H9 (cell line): Measurements from ENCODE around the gene ZNF683. TPM values are rescaled to one million over a fixed set of nuclear protein-coding genes. Genes with fewer than 3 reads are reported as not detected.

Experiments used
- DNase-seq: peaks from one replicate; pipeline ENCODE4 v3.0.0-alpha.2; 2017
- H2AFZ ChIP-seq: one replicate; pipeline ENCODE4 v1.6.1; 2013; ENCODE audit warnings: mild to moderate bottlenecking, low read length, control low read depth, moderate library complexity
- H2AK5ac ChIP-seq: 2 replicates; pipeline ENCODE4 v1.6.1; 2013; ENCODE audit warnings: low read length, control low read depth, mixed read lengths; ENCODE audit not compliant: insufficient read length
- H2BK120ac ChIP-seq: one replicate; pipeline ENCODE4 v1.6.1; 2013; ENCODE audit warnings: low read depth, mild to moderate bottlenecking, low read length, control low read depth, inconsistent platforms; ENCODE audit not compliant: poor library complexity, severe bottlenecking
- H2BK12ac ChIP-seq: 2 replicates; pipeline ENCODE4 v1.6.1; 2013; ENCODE audit warnings: low read length, control low read depth, mixed read lengths, low read depth; ENCODE audit not compliant: insufficient read length
- H2BK15ac ChIP-seq: 2 replicates; pipeline ENCODE4 v1.6.1; 2013; ENCODE audit warnings: low read depth, low read length, control low read depth
- H2BK20ac ChIP-seq: one replicate; pipeline ENCODE4 v1.6.1; 2013; ENCODE audit warnings: low read depth, mild to moderate bottlenecking, low read length, control low read depth, inconsistent platforms; ENCODE audit not compliant: poor library complexity, severe bottlenecking
- H2BK5ac ChIP-seq: 2 replicates; pipeline ENCODE4 v1.6.1; 2013; ENCODE audit warnings: low read length, control low read depth, mixed read lengths; ENCODE audit not compliant: insufficient read length
- H3K14ac ChIP-seq: 2 replicates; pipeline ENCODE4 v1.6.1; 2013; ENCODE audit warnings: low read length, control low read depth; ENCODE audit not compliant: insufficient read depth
- H3K18ac ChIP-seq: 2 replicates; pipeline ENCODE4 v1.6.1; 2013; ENCODE audit warnings: low read depth, mild to moderate bottlenecking, mixed read lengths, low read length, control low read depth; ENCODE audit not compliant: insufficient read length
- H3K23ac ChIP-seq: 2 replicates; pipeline ENCODE4 v1.6.1; 2013; ENCODE audit warnings: low read length, control low read depth, mixed read lengths, low read depth; ENCODE audit not compliant: insufficient read length
- H3K23me2 ChIP-seq: 2 replicates; pipeline ENCODE4 v1.6.1; 2013; ENCODE audit warnings: low read depth, mild to moderate bottlenecking, mixed read lengths, low read length, control low read depth; ENCODE audit not compliant: insufficient read length, poor library complexity, severe bottlenecking
- H3K27ac ChIP-seq: 2 replicates; pipeline ENCODE4 v1.5.1; 2013; ENCODE audit warnings: low read length, control low read depth, mixed read lengths, low read depth; ENCODE audit not compliant: insufficient read length
- H3K27me3 ChIP-seq: 2 replicates; pipeline ENCODE4 v1.6.1; 2013; ENCODE audit warnings: low read length, control low read depth, inconsistent platforms; ENCODE audit not compliant: insufficient read depth
- H3K4ac ChIP-seq: 2 replicates; pipeline ENCODE4 v1.6.1; 2013; ENCODE audit warnings: low read depth, mild to moderate bottlenecking, control low read depth, inconsistent platforms, low read length, moderate library complexity
- H3K4me1 ChIP-seq: 2 replicates; pipeline ENCODE4 v1.6.1; 2013; ENCODE audit warnings: low read length, control low read depth, inconsistent platforms; ENCODE audit not compliant: insufficient read depth
- H3K4me2 ChIP-seq: 2 replicates; pipeline ENCODE4 v1.6.1; 2013; ENCODE audit warnings: low read length, control low read depth, mixed read lengths; ENCODE audit not compliant: insufficient read length, insufficient read depth
- H3K56ac ChIP-seq: 2 replicates; pipeline ENCODE4 v1.6.1; 2013; ENCODE audit warnings: low read depth, mild to moderate bottlenecking, mixed read lengths, low read length, control low read depth; ENCODE audit not compliant: insufficient read length
- H3K79me1 ChIP-seq: 2 replicates; pipeline ENCODE4 v1.6.1; 2013; ENCODE audit warnings: low read depth, mild to moderate bottlenecking, moderate library complexity, low read length, control low read depth, inconsistent platforms; ENCODE audit not compliant: insufficient read depth, poor library complexity, severe bottlenecking
- H3K79me2 ChIP-seq: 2 replicates; pipeline ENCODE4 v1.6.1; 2013; ENCODE audit warnings: low read length, control low read depth, inconsistent platforms; ENCODE audit not compliant: insufficient read depth
- H3K9ac ChIP-seq: 2 replicates; pipeline ENCODE4 v1.6.1; 2013; ENCODE audit warnings: low read length, control low read depth, mixed read lengths; ENCODE audit not compliant: insufficient read length; ENCODE audit errors: extremely low read depth
- H3K9me3 ChIP-seq: one replicate; pipeline ENCODE4 v1.6.1; 2013; ENCODE audit warnings: low read depth, low read length, inconsistent platforms; ENCODE audit not compliant: control insufficient read depth
- H3T11ph ChIP-seq: one replicate; pipeline ENCODE4 v1.6.1; 2013; ENCODE audit warnings: mild to moderate bottlenecking, low read length, control low read depth, inconsistent platforms
- H4K20me1 ChIP-seq: one replicate; pipeline ENCODE4 v1.6.1; 2013; ENCODE audit not compliant: control insufficient read depth, insufficient read length, insufficient read depth
- H4K5ac ChIP-seq: 2 replicates; pipeline ENCODE4 v1.6.1; 2013; ENCODE audit warnings: low read depth, mild to moderate bottlenecking, mixed read lengths, low read length, control low read depth; ENCODE audit not compliant: insufficient read length
- H4K8ac ChIP-seq: replicated peaks from 2 replicates; pipeline ENCODE4 v1.6.1; 2013; ENCODE audit warnings: low read length, control low read depth, mixed read lengths, low read depth; ENCODE audit not compliant: insufficient read length
- H4K91ac ChIP-seq: 2 replicates; pipeline ENCODE4 v1.6.1; 2013; ENCODE audit warnings: low read depth, mild to moderate bottlenecking, moderate library complexity, mixed read lengths, low read length, control low read depth; ENCODE audit not compliant: insufficient read length
- H3K27ac Mint-ChIP-seq, 3 experiments: 2 replicates in 2 of 3; 3 replicates in 1 of 3; pipeline ENCODE4 v1.8.0; 2020 to 2021; ENCODE audit warnings: mixed read lengths in 3 of 3, mild to moderate bottlenecking in 1 of 3, moderate library complexity in 1 of 3
- H3K27me3 Mint-ChIP-seq: 2 replicates; pipeline ENCODE4 v1.8.0; 2021; ENCODE audit warnings: low read depth, mild to moderate bottlenecking, moderate library complexity, mixed read lengths
- H3K36me3 Mint-ChIP-seq, 3 experiments: 2 replicates in 2 of 3; 3 replicates in 1 of 3; pipeline ENCODE4 v1.8.0; 2020 to 2021; ENCODE audit warnings: low read depth in 3 of 3, mixed read lengths in 3 of 3; ENCODE audit not compliant: insufficient read depth in 1 of 3
- H3K4me1 Mint-ChIP-seq, 2 experiments: 2 replicates each; pipeline ENCODE4 v1.8.0; 2020; ENCODE audit warnings: mixed read lengths in 2 of 2
- H3K4me3 Mint-ChIP-seq, 2 experiments: 2 replicates in 1 of 2; 3 replicates in 1 of 2; pipeline ENCODE4 v1.8.0; 2020 to 2021; ENCODE audit warnings: mild to moderate bottlenecking in 2 of 2, mixed read lengths in 2 of 2, moderate library complexity in 1 of 2
- H3K9me3 Mint-ChIP-seq, 2 experiments: 2 replicates in 1 of 2; 3 replicates in 1 of 2; pipeline ENCODE4 v1.8.0; 2020; ENCODE audit warnings: mild to moderate bottlenecking in 2 of 2, mixed read lengths in 2 of 2, moderate library complexity in 1 of 2
- WGBS: extraction: QIAGEN DNeasy Blood & Tissue Kit; methylation state at CpG from one replicate; pipeline ENCODE4 v1.1.7; 2013; ENCODE audit warnings: missing lambda C conversion rate, low lambda C conversion rate, mixed read lengths; ENCODE audit not compliant: insufficient read length; ENCODE audit errors: extremely low coverage; 5-methylcytosine and 5-hydroxymethylcytosine counted together
- total RNA-seq: library from RNA; stranded (reverse); gene quantifications from 2 replicates; pipeline ENCODE4 v1.2.1, GENCODE V29; 2021
- TF ChIP-seq, protein P1 (sequence below): fragments of 200-600 bp; sonication (generic); conservative IDR thresholded peaks from 3 replicates; pipeline ENCODE4 v1.8.0; 2021; ENCODE audit warnings: antibody characterized with exemption, mild to moderate bottlenecking

The ZNF683 gene
- total RNA-seq, 1 experiment from 2014 or later = not detected

- H4K91ac ChIP-seq = no peak overlapping the region
- H2AK5ac ChIP-seq = no peak overlapping the region
- H3K56ac ChIP-seq = no peak overlapping the region
- H3K18ac ChIP-seq = no peak overlapping the region
- H2BK20ac ChIP-seq = no peak overlapping the region
- H3K4me1 ChIP-seq = peaks cover 3% of the 10 kb centered on the region; the same call in 1 of the 2 replicates
- H3K23me2 ChIP-seq = no peaks in the 10 kb centered on the region
- H3K4me2 ChIP-seq = no peak overlapping the region
- no peaks in the 10 kb centered on the region for H3K9me3 ChIP-seq
- H3K27ac ChIP-seq = no peak overlapping the region
- Mint-ChIP-seq H3K27me3 (peaks cover 5% of the 10 kb centered on the region), H3K36me3 (no peaks in the 10 kb centered on the region; a peak in 2 of 7 replicates), H3K9me3 (no peaks in the 10 kb centered on the region), H3K4me3 (no peak overlapping the region), H3K27ac (no peak overlapping the region), H3K4me1 (peaks cover 12 to 13% of the 10 kb centered on the region in 2 experiments)
- no peak overlapping the region for H3K14ac ChIP-seq
- no peaks in the 10 kb centered on the region for H3K79me1 ChIP-seq
- H4K8ac ChIP-seq = no peak overlapping the region
- H3T11ph ChIP-seq = no peak overlapping the region
- DNase-seq = peak; percentile 30
- no peak overlapping the region for H3K4ac ChIP-seq
- WGBS = no CpG with 5 or more reads among the region's 15 CpGs
- H3K79me2 ChIP-seq = no peaks in the 10 kb centered on the region
- TF ChIP-seq, protein P1, sequence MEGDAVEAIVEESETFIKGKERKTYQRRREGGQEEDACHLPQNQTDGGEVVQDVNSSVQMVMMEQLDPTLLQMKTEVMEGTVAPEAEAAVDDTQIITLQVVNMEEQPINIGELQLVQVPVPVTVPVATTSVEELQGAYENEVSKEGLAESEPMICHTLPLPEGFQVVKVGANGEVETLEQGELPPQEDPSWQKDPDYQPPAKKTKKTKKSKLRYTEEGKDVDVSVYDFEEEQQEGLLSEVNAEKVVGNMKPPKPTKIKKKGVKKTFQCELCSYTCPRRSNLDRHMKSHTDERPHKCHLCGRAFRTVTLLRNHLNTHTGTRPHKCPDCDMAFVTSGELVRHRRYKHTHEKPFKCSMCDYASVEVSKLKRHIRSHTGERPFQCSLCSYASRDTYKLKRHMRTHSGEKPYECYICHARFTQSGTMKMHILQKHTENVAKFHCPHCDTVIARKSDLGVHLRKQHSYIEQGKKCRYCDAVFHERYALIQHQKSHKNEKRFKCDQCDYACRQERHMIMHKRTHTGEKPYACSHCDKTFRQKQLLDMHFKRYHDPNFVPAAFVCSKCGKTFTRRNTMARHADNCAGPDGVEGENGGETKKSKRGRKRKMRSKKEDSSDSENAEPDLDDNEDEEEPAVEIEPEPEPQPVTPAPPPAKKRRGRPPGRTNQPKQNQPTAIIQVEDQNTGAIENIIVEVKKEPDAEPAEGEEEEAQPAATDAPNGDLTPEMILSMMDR = no peak
- H2AFZ ChIP-seq = no peak overlapping the region
- H2BK15ac ChIP-seq = no peak overlapping the region
- no peak overlapping the region for H2BK5ac ChIP-seq
- no peak overlapping the region for H2BK12ac ChIP-seq
- H2BK120ac ChIP-seq = no peak overlapping the region
- H3K23ac ChIP-seq = no peak overlapping the region
- H3K27me3 ChIP-seq = no peaks in the 10 kb centered on the region
- no peaks in the 10 kb centered on the region for H4K20me1 ChIP-seq
- H4K5ac ChIP-seq = no peak overlapping the region
- H3K9ac ChIP-seq = no peak overlapping the region
These were observed 26.8 kb downstream of the ZNF683 start for GRCh38 chr1:26345718-26346117.
